ENCODE data around the gene LRCH1.

Gene LRCH1

GRCh38 chr13:46586751-46587514, 34.0 kb downstream of the LRCH1 start:
- TF ChIP-seq, protein P1, sequence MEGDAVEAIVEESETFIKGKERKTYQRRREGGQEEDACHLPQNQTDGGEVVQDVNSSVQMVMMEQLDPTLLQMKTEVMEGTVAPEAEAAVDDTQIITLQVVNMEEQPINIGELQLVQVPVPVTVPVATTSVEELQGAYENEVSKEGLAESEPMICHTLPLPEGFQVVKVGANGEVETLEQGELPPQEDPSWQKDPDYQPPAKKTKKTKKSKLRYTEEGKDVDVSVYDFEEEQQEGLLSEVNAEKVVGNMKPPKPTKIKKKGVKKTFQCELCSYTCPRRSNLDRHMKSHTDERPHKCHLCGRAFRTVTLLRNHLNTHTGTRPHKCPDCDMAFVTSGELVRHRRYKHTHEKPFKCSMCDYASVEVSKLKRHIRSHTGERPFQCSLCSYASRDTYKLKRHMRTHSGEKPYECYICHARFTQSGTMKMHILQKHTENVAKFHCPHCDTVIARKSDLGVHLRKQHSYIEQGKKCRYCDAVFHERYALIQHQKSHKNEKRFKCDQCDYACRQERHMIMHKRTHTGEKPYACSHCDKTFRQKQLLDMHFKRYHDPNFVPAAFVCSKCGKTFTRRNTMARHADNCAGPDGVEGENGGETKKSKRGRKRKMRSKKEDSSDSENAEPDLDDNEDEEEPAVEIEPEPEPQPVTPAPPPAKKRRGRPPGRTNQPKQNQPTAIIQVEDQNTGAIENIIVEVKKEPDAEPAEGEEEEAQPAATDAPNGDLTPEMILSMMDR (IDR thresholded peaks at IDR 0.05; ENCODE audit: low read depth, low read length, missing control alignments) = no peak
- DNase-seq (ENCODE audit: low read depth) = no peak
- H3K4me3 ChIP-seq (ENCODE audit: low read depth, low read length) = no peak overlapping the region

- no peak overlapping the region for H3K4me3 ChIP-seq (ENCODE audit: low read depth, low read length)
- no peak for DNase-seq (ENCODE audit: low read depth)
- TF ChIP-seq, protein P1 (IDR thresholded peaks at IDR 0.05; ENCODE audit: low read depth, low read length, missing control alignments) = no peak
These were observed 34.9 kb downstream of the LRCH1 start for GRCh38 chr13:46587807-46588418.

DNA sequence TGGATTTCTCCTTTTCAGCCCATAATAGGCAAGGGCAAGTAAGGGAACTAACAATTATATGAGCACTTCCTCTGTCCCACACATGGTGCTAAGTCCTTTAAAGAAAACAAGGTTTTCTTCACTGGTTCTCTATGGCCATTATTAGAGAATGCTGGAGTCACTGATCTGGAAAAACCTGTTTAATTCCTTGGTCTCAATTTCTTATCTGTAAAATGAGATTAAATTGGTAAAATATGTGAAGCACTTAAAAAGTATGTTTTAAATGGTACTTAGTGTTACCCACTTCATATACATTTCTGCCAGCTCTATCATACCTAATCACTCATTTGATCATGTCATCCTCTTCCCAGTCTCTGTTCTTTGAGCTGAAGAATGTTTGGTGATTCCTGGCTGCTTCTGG, 39.4 kb downstream of the LRCH1 start:
- H3K4me3 ChIP-seq (ENCODE audit: low read depth, low read length) = no peak overlapping the region
- DNase-seq (ENCODE audit: low read depth) = no peak
- TF ChIP-seq, protein P1 (IDR thresholded peaks at IDR 0.05; ENCODE audit: low read depth, low read length, missing control alignments) = no peak

- no peak for DNase-seq (ENCODE audit: low read depth)
- H3K4me3 ChIP-seq (ENCODE audit: low read depth, low read length) = no peak overlapping the region
- TF ChIP-seq, protein P1 (IDR thresholded peaks at IDR 0.05; ENCODE audit: low read depth, low read length, missing control alignments) = no peak
These were observed 40.4 kb downstream of the LRCH1 start for GRCh38 chr13:46593398-46593797.

DNA sequence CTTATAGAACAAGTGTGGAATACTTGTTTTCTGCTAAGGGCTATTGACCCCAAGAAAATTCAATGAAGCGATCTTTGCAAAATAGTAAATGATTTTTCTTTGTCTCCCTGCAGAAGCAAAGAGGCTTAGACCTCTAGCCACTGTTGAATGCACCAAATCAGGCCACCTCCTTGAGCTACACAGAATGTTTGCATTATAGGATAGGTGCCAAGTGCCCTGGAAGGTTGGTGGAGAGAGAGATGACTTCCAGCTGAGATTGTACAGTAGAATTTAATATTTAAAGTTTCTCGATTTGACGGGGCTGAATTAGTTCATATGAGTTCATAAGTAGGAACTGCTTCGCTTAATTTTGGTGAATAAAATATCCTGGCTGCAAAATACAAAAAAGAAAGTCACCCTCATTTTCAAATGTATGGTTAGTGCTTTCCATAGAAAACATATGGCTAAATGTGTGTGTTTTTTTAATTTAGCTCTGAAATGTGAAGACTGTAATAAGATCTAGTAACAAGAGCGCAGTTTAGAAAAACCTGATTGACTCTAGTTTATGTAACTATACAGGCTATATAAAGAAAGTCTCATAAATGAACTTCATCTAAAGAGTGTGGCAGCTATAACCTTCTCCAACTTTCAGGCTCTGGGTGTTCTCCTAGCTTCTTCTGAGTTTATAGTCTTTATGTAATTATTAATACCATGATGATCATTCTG, 41.6 kb downstream of the LRCH1 start:
- TF ChIP-seq, protein P1 (IDR thresholded peaks at IDR 0.05; ENCODE audit: low read depth, low read length, missing control alignments) = no peak
- no peak for DNase-seq (ENCODE audit: low read depth)
- H3K4me3 ChIP-seq (ENCODE audit: low read depth, low read length) = no peak overlapping the region

DNA sequence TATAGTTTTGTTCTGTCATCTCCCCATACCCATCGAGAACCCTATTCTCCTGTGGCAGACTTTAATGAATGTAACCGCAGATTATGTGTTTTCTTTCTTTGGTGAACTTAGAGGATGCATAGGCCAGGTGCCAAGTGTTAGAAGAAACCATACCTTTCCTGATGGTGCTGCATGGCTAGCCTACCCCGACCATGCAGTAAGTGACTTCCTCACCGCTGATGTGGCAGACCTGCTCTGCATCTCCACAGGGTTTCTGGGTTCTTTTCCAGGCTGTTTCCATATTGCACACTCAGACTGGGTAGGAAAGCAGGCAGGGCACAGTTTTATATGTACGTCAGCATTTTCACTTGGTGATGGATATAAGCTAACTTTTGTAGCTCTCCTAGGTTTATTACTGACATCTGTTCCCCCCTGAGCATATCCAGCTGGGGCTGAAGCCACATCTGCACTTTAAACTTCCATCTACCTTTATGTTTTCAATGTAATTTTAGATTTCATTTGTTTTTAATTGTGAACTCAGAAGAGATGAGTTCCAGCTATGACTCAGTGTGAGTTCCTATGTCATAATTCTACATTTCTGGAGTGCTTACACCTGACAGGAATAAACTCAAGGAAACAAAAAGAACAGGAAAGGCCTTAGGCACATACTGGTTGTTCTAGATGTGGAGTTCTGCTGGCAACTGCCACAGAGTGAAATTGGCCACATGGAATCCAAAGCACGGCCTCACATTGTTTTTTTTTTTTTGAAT, 42.3 kb downstream of the LRCH1 start:
- no peak overlapping the region; the same call in 1 of the 2 replicates for H3K4me3 ChIP-seq (ENCODE audit: low read depth, low read length)
- DNase-seq (ENCODE audit: low read depth) = no peak
- TF ChIP-seq, protein P1 (IDR thresholded peaks at IDR 0.05; ENCODE audit: low read depth, low read length, missing control alignments) = no peak

Measured in GM12864 (cell line).